ENCODE data around the gene MYZAP. TPM values are rescaled to one million over a fixed set of nuclear protein-coding genes. Genes with fewer than 3 reads are reported as not detected.

Gene MYZAP
- total and polyA plus RNA-seq, 2 of the 4 experiments (the other 2 are of a cell fraction) = not detected

DNA sequence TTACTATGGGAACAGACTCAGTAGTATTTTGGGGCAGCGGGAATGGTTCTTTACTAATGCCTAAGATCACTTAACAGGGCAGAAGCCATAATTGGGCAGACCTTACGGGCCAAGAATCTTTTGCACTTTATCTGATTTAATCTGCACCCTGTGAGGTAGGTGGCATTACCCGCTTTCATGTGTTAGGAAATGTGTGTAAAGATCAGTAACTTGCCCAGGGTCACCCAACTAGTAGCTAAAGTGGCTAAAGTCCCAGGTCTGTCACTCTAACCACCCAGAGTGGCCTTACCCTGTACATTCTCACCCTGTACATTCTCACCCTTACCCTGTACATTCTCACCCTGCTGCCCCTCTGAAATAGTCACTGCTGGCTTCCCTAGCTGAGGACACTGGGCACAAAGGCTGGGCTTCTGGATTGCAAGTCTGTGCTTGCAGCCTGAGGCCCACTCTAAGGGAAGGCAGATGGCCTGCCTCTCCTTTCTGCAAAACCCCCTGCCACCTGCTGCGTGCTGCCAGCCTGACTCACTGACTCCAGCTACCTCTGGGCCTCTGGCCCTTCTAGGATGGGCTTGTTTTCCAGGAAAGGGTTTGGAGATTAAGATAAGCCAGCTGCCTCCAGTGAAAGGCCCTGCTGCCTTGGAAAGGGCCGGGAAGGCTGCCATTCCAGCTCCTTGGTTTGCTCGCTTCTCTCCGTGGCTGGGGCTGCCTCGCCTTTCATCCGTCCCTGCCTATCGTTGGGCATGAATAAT lies 37.5 kb upstream of the MYZAP start:
- no peak for ATAC-seq (ENCODE audit: low read depth)

More for the DNA sequence above, 37.5 kb upstream of the MYZAP start:
- Histone ChIP-seq H3K4me2 (ENCODE audit: low read depth, low read length) (no peak overlapping the region), H3K27ac (ENCODE audit: insufficient read depth, low read length) (no peak overlapping the region), H3K27me3 (ENCODE audit: control insufficient read depth, insufficient read depth, low read length) (peaks cover 5% of the 10 kb centered on the region; the same call in 1 of the 2 replicates), H3K9me3 (ENCODE audit: control insufficient read depth, insufficient read depth, low read length) (no peaks in the 10 kb centered on the region; the same call in 1 of the 2 replicates), H4K91ac (ENCODE audit: insufficient read depth, low read depth, low read length) (no peak overlapping the region), H2BK15ac (ENCODE audit: low read depth, low read length) (no peak overlapping the region), H3K14ac (replicated peaks; ENCODE audit: low read depth, low read length) (no peak overlapping the region), H2BK5ac (ENCODE audit: low read depth, low read length, poor library complexity, severe bottlenecking) (no peak overlapping the region), H2BK120ac (ENCODE audit: low read depth, low read length) (no peak overlapping the region), H3K36me3 (ENCODE audit: control insufficient read depth, insufficient read depth, low read length) (no peaks in the 10 kb centered on the region), H4K20me1 (ENCODE audit: insufficient read depth, low read length) (no peaks in the 10 kb centered on the region), H3K79me1 (ENCODE audit: low read depth in 1 of 2, low read length in 2 of 2) (no peaks in the 10 kb centered on the region), H2AK9ac (replicated peaks; ENCODE audit: low read depth, low read length, poor library complexity) (no peak overlapping the region), H3K23ac (ENCODE audit: low read depth, low read length) (no peak overlapping the region), H3K4me1 (ENCODE audit: control insufficient read depth, insufficient read depth, low read length) (peaks cover 8% of the 10 kb centered on the region), H3K4ac (ENCODE audit: low read depth, low read length) (no peak overlapping the region; the same call in 1 of the 2 replicates), H2AFZ (replicated peaks; ENCODE audit: low read length, poor library complexity) (peak overlapping the region; percentile 62), H3K4me3 (ENCODE audit: insufficient read depth, low read depth, low read length) (no peak overlapping the region), H3K9me1 (ENCODE audit: insufficient read depth, low read length) (peaks cover 15% of the 10 kb centered on the region), H4K5ac (ENCODE audit: low read depth, low read length) (no peak overlapping the region), H3K56ac (ENCODE audit: extremely low read depth, insufficient read depth, low read length) (no peak overlapping the region), H3K18ac (ENCODE audit: low read depth, low read length) (no peak overlapping the region), H2AK5ac (ENCODE audit: low read depth, low read length) (no peak overlapping the region), H2BK20ac (ENCODE audit: low read depth, low read length) (no peak overlapping the region), H4K8ac (ENCODE audit: low read depth in 2 of 2, low read length in 2 of 2) (no peak overlapping the region), H3K9ac (ENCODE audit: low read depth, low read length) (no peak overlapping the region)
- dilution Hi-C loops (cut with HindIII; ENCODE audit: low sequenced_read_pairs, unreplicated experiment) = no loop called here
- WGBS, 2 experiments (ENCODE audit: extremely low coverage in 2 of 2, insufficient read length in 1 of 2) = no CpG with 5 or more reads among the region's 10 CpGs
- TF ChIP-seq NFE2L2 (IDR thresholded peaks at IDR 0.05; ENCODE audit: low read depth, low read length) (no peak), CHD1 (IDR thresholded peaks at IDR 0.05; ENCODE audit: low read depth, low read length) (no peak), POLR2A (IDR thresholded peaks at IDR 0.05; ENCODE audit: low read depth, low read length) (no peak), RAD21 (IDR thresholded peaks at IDR 0.05; ENCODE audit: low read length) (no peak), MXI1 (IDR thresholded peaks at IDR 0.05; ENCODE audit: borderline replicate concordance, low read depth, low read length) (no peak), MAFK (IDR thresholded peaks at IDR 0.05; ENCODE audit: low read depth, low read length) (no peak), MAZ (IDR thresholded peaks at IDR 0.05; ENCODE audit: borderline replicate concordance, low read depth, low read length) (no peak), RCOR1 (IDR thresholded peaks at IDR 0.05; ENCODE audit: insufficient replicate concordance, low read length) (no peak), SMC3 (IDR thresholded peaks at IDR 0.05; ENCODE audit: low read depth, low read length) (no peak), RFX5 (IDR thresholded peaks at IDR 0.05; ENCODE audit: low read depth, low read length) (no peak), FOS (IDR thresholded peaks at IDR 0.05; ENCODE audit: low read depth, low read length) (no peak), CEBPB (IDR thresholded peaks at IDR 0.05; ENCODE audit: low read depth, low read length) (no peak), BHLHE40 (IDR thresholded peaks at IDR 0.05; ENCODE audit: low read depth, low read length) (no peak)
- TF ChIP-seq, protein P1, sequence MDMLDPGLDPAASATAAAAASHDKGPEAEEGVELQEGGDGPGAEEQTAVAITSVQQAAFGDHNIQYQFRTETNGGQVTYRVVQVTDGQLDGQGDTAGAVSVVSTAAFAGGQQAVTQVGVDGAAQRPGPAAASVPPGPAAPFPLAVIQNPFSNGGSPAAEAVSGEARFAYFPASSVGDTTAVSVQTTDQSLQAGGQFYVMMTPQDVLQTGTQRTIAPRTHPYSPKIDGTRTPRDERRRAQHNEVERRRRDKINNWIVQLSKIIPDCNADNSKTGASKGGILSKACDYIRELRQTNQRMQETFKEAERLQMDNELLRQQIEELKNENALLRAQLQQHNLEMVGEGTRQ (IDR thresholded peaks at IDR 0.05; ENCODE audit: low read depth, low read length) = no peak
- TF ChIP-seq, protein P2, sequence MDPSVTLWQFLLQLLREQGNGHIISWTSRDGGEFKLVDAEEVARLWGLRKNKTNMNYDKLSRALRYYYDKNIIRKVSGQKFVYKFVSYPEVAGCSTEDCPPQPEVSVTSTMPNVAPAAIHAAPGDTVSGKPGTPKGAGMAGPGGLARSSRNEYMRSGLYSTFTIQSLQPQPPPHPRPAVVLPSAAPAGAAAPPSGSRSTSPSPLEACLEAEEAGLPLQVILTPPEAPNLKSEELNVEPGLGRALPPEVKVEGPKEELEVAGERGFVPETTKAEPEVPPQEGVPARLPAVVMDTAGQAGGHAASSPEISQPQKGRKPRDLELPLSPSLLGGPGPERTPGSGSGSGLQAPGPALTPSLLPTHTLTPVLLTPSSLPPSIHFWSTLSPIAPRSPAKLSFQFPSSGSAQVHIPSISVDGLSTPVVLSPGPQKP (IDR thresholded peaks at IDR 0.05; ENCODE audit: borderline replicate concordance, low read depth, low read length) = no peak
- in situ Hi-C loops (cut with MboI; ENCODE audit: low sequenced_read_pairs) = no loop called here
- intact Hi-C loops (cut with micrococcal nuclease) = no loop called here
- BruUV-seq (replicated peaks) = no TSS peak
- ChIA-PET POLR2A (ENCODE audit: unreplicated experiment) (no interaction called here), CTCF (interaction anchor here (1.0 to 1.1 kb wide), 2 partner anchors 12 to 206 kb away, joined by 3 read pairs; no protein-coding TSS in a partner anchor)
- DNase-seq = no peak
